Glutamatergic neuron (in vitro differentiated cells): ENCODE measurements around the gene HYPK. TPM values are rescaled to one million over a fixed set of nuclear protein-coding genes. Genes with fewer than 3 reads are reported as not detected.

Source experiments
- DNase-seq: peaks from one replicate; pipeline ENCODE4 v3.0.0; 2022
- H3K27ac Mint-ChIP-seq: one replicate; pipeline ENCODE4 v1.8.0; 2020; ENCODE audit warnings: mild to moderate bottlenecking, mixed read lengths, inconsistent platforms; ENCODE audit not compliant: unreplicated experiment
- H3K27me3 Mint-ChIP-seq: one replicate; pipeline ENCODE4 v1.8.0; 2020; ENCODE audit warnings: mild to moderate bottlenecking, moderate library complexity, mixed read lengths, inconsistent platforms; ENCODE audit not compliant: unreplicated experiment
- H3K36me3 Mint-ChIP-seq: one replicate; pipeline ENCODE4 v1.8.0; 2020; ENCODE audit warnings: mild to moderate bottlenecking, mixed read lengths, inconsistent platforms; ENCODE audit not compliant: unreplicated experiment
- H3K4me1 Mint-ChIP-seq: one replicate; pipeline ENCODE4 v1.8.0; 2020; ENCODE audit warnings: mild to moderate bottlenecking, low read depth, mixed read lengths, inconsistent platforms; ENCODE audit not compliant: unreplicated experiment
- H3K4me3 Mint-ChIP-seq: one replicate; pipeline ENCODE4 v1.8.0; 2020; ENCODE audit warnings: mild to moderate bottlenecking, mixed read lengths, inconsistent platforms; ENCODE audit not compliant: unreplicated experiment
- H3K9me3 Mint-ChIP-seq: one replicate; pipeline ENCODE4 v1.8.0; 2020; ENCODE audit warnings: mild to moderate bottlenecking, moderate library complexity, mixed read lengths, inconsistent platforms; ENCODE audit not compliant: unreplicated experiment
- CTCF ChIP-seq: fragments of 200-600 bp; sonication (generic); IDR thresholded peaks from one replicate; pipeline ENCODE4 v1.5.0; 2021; ENCODE audit not compliant: partially characterized antibody, unreplicated experiment
- long read RNA-seq: library from polyadenylated mRNA; unstranded; transcript quantifications from one replicate; pipeline ENCODE4 v2.0.0, GENCODE V29; 2020; ENCODE audit not compliant: unreplicated experiment
- total RNA-seq: library from RNA; stranded (reverse); fragmentation: NEBNext Ultra II Directional; extraction: Animal tissue kit (Norgen Biotek cat#: 25700); gene quantifications from one replicate; pipeline ENCODE4 v1.2.1, GENCODE V29; 2021; ENCODE audit not compliant: unreplicated experiment

Gene HYPK
- total RNA-seq = 26.5 TPM
- long read RNA-seq, transcript HYPK-202 (4 exons, 1,051 nt) = major isoform, 45 of 45 reads
- long read RNA-seq, partial matches to known transcripts = 0 of 45 reads
- long read RNA-seq, other reads (novel, unspliced or antisense) = 0 of 45 reads

- Mint-ChIP-seq H3K27me3 (peaks cover 9% of the 10 kb centered on the region), H3K9me3 (peaks cover 7% of the 10 kb centered on the region), H3K4me1 (peaks cover 15% of the 10 kb centered on the region), H3K36me3 (peaks cover 4% of the 10 kb centered on the region), H3K4me3 (peak within 1 kb of the TSS; percentile 100), H3K27ac (peak within 1 kb of the TSS; percentile 97)
- TF ChIP-seq CTCF = no peak
- peak; percentile 91 for DNase-seq
These were observed at the start of gene HYPK for GRCh38 chr15:43800286-43801141. Gene HYPK, plus strand, starts transcription at chr15:43800599. Its CDS starts 24 bp downstream, at chr15:43800623.

GRCh38 chr15:43751885-43752284 lies 48.5 kb upstream of the HYPK start:
- no peak for TF ChIP-seq CTCF
- peaks cover 2% of the 10 kb centered on the region for H3K27me3 Mint-ChIP-seq
- DNase-seq = no peak
- no peak overlapping the region for H3K27ac Mint-ChIP-seq
- no peak overlapping the region for H3K4me3 Mint-ChIP-seq
- H3K36me3 Mint-ChIP-seq = no peaks in the 10 kb centered on the region
- peaks cover 2% of the 10 kb centered on the region for H3K9me3 Mint-ChIP-seq
- H3K4me1 Mint-ChIP-seq = peaks cover 11% of the 10 kb centered on the region

GRCh38 chr15:43762824-43763223 lies 37.6 kb upstream of the HYPK start:
- no peaks in the 10 kb centered on the region for H3K36me3 Mint-ChIP-seq
- no peaks in the 10 kb centered on the region for H3K9me3 Mint-ChIP-seq
- no peaks in the 10 kb centered on the region for H3K4me1 Mint-ChIP-seq
- peaks cover 2% of the 10 kb centered on the region for H3K27me3 Mint-ChIP-seq
- DNase-seq = no peak
- H3K4me3 Mint-ChIP-seq = no peak overlapping the region
- TF ChIP-seq CTCF = no peak
- no peak overlapping the region for H3K27ac Mint-ChIP-seq

- no peaks in the 10 kb centered on the region for H3K36me3 Mint-ChIP-seq
- H3K4me3 Mint-ChIP-seq = no peak overlapping the region
- no peak for TF ChIP-seq CTCF
- no peak overlapping the region for H3K27ac Mint-ChIP-seq
- no peaks in the 10 kb centered on the region for H3K4me1 Mint-ChIP-seq
- DNase-seq = no peak
- no peaks in the 10 kb centered on the region for H3K9me3 Mint-ChIP-seq
- peaks cover 2% of the 10 kb centered on the region for H3K27me3 Mint-ChIP-seq
These were observed 36.5 kb upstream of the HYPK start for GRCh38 chr15:43763819-43764446.
